ENCODE data around the gene CWF19L2. TPM values are rescaled to one million over a fixed set of nuclear protein-coding genes. Genes with fewer than 3 reads are reported as not detected.
"Not testable (repeated sequence)": the region's sequence is repeated elsewhere in the genome, so short reads cannot be mapped to it uniquely, and the experiment has no call there.

CWF19L2 gene
- total and polyA plus RNA-seq, 7 experiments from 2014 or later: 9.6 to 38.9 (median 22.7) TPM

DNA sequence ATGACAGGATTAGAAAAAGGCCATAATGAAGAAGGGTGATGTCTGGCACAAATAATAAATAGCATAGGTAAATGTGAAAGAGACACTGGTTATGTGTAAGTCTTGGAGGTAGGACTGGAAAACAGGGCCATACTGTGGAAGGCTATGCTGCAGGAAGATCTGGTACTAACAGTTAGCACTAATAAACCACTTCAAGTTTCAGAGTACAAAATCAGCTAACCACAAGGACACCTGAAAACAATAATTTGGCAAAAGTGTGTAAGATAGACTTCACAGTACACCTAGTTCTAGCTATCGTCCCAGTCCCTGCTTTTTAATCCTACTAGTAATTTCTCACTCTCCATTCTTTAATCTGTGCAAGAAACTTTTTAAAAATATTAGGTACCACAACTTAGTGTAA, 44.3 kb downstream of the CWF19L2 start:
- Histone ChIP-seq H3K4me3 (ENCODE audit: low read length) (no peak overlapping the region), H3K27me3 (ENCODE audit: control insufficient read depth in 2 of 2, insufficient read depth in 2 of 2, low read length in 2 of 2) (no peaks in the 10 kb centered on the region), H3K27ac (ENCODE audit: low read depth, low read length) (no peak overlapping the region), H3K36me3 (ENCODE audit: control insufficient read depth in 2 of 3, insufficient read depth in 3 of 3, low read length in 3 of 3) (peaks cover 6 to 45% (median 7%) of the 10 kb centered on the region in 3 experiments), H3K4me1 (ENCODE audit: control insufficient read depth in 2 of 2, insufficient read depth in 2 of 2, low read length in 2 of 2) (no peaks in the 10 kb centered on the region), H3K9me3 (ENCODE audit: control insufficient read depth in 2 of 3, low read length in 3 of 3) (no peaks in the 10 kb centered on the region)
- intact Hi-C loops (cut with micrococcal nuclease): no loop called here
- CTCF ChIA-PET: no interaction called here
- Mint-ChIP-seq H3K27ac (no peak overlapping the region), H3K4me1 (peaks cover 0 to 9% (median 0%) of the 10 kb centered on the region in 7 donors), H3K27me3 (no peaks in the 10 kb centered on the region), H3K36me3 (peaks cover 11 to 78% (median 44%) of the 10 kb centered on the region in 5 donors), H3K4me3 (no peak overlapping the region), H3K9me3 (peaks cover 0 to 1% (median 0%) of the 10 kb centered on the region in 11 donors)
- no peak for DNase-seq
- POLR2A ChIA-PET: no interaction called here
- ATAC-seq: no peak

DNA sequence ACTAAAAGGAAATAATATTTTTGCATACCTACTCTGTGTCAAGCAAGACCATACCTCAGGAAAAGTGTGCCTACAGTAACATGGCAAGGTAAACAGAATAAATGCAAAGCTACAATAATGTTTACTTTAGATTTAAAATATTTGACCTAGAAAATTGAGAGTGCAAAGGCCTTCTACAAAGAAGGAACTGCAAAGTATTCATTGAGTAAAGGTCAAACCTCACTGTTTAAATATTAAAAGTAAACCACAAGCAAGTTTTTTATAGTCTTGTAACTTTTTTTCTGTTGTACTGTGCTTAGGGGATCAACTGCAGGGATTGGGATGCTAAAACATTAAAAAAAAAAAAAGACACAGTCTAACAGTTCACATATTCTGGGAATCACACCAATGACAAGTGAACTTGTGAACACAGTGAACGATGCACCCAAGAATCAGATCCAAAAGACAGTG, 48.8 kb downstream of the CWF19L2 start:
- Histone ChIP-seq H3K27ac (ENCODE audit: low read depth, low read length) (no peak overlapping the region), H3K36me3 (ENCODE audit: control insufficient read depth in 2 of 3, insufficient read depth in 3 of 3, low read length in 3 of 3) (peaks cover 0 to 24% (median 6%) of the 10 kb centered on the region in 3 experiments), H3K27me3 (ENCODE audit: control insufficient read depth in 2 of 2, insufficient read depth in 2 of 2, low read length in 2 of 2) (no peaks in the 10 kb centered on the region), H3K4me1 (ENCODE audit: control insufficient read depth in 2 of 2, insufficient read depth in 2 of 2, low read length in 2 of 2) (no peaks in the 10 kb centered on the region), H3K9me3 (ENCODE audit: control insufficient read depth in 2 of 3, low read length in 3 of 3) (no peaks in the 10 kb centered on the region), H3K4me3 (ENCODE audit: low read length) (no peak overlapping the region)
- H3K27ac Mint-ChIP-seq: no peak overlapping the region
- peaks cover 0 to 8% (median under 1%) of the 10 kb centered on the region in 11 donors for H3K9me3 Mint-ChIP-seq
- peaks cover 0 to 5% (median 0%) of the 10 kb centered on the region in 7 donors for H3K4me1 Mint-ChIP-seq
- POLR2A ChIA-PET: no interaction called here
- CTCF ChIA-PET: interaction anchor here (0.6 kb wide), 1 partner anchor 1247 kb away, joined by 5 read pairs; no protein-coding TSS in a partner anchor
- no peak for ATAC-seq
- no peak overlapping the region for H3K4me3 Mint-ChIP-seq
- peaks cover 21 to 77% (median 59%) of the 10 kb centered on the region in 5 donors for H3K36me3 Mint-ChIP-seq
- no peaks in the 10 kb centered on the region for H3K27me3 Mint-ChIP-seq
- intact Hi-C loops (cut with micrococcal nuclease): no loop called here
- DNase-seq: no peak

DNA sequence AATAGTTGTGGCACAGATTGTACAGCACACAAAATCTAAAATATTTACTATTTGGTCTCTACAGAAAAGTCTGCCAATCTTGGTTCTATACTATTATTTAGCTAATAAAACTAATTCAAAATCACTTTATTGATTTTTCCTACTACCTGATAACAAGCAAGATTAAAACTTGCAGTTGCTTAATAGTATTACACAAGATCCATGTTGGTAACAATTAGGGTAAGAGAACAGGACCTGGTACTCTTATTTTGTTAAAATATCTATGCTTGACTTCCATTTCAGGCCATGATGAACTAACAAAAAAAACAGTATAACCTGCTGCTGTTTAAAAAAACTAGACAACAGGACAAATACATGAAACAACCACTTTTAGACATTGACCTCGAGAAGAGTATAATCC, 52.4 kb downstream of the CWF19L2 start:
- peaks cover 0 to 9% (median 4%) of the 10 kb centered on the region in 7 donors for H3K4me1 Mint-ChIP-seq
- ATAC-seq (no peak), DNase-seq (no peak)
- H3K9me3 Mint-ChIP-seq: peaks cover 2 to 16% (median 9%) of the 10 kb centered on the region in 11 donors
- no peaks in the 10 kb centered on the region for H3K27me3 Mint-ChIP-seq
- ChIA-PET POLR2A (interaction anchor here (0.7 kb wide), 1 partner anchor 101 kb away, joined by 3 read pairs; no protein-coding TSS in a partner anchor), CTCF (no interaction called here)
- no peak overlapping the region for H3K4me3 ChIP-seq (ENCODE audit: low read length)
- H3K27ac ChIP-seq (ENCODE audit: low read depth, low read length): no peak overlapping the region
- H3K27me3 ChIP-seq (ENCODE audit: control insufficient read depth in 2 of 2, insufficient read depth in 2 of 2, low read length in 2 of 2): no peaks in the 10 kb centered on the region
- no peaks in the 10 kb centered on the region for H3K4me1 ChIP-seq (ENCODE audit: control insufficient read depth in 2 of 2, insufficient read depth in 2 of 2, low read length in 2 of 2)
- no peaks in the 10 kb centered on the region for H3K9me3 ChIP-seq (ENCODE audit: control insufficient read depth in 2 of 3, low read length in 3 of 3)
- intact Hi-C loops (cut with micrococcal nuclease): no loop called here
- H3K36me3 ChIP-seq (ENCODE audit: control insufficient read depth in 2 of 3, insufficient read depth in 3 of 3, low read length in 3 of 3): peaks cover 0 to 13% (median 0%) of the 10 kb centered on the region in 3 experiments
- no peak overlapping the region for H3K4me3 Mint-ChIP-seq
- H3K27ac Mint-ChIP-seq: no peak overlapping the region
- peaks cover 26 to 84% (median 70%) of the 10 kb centered on the region in 5 donors for H3K36me3 Mint-ChIP-seq

DNA sequence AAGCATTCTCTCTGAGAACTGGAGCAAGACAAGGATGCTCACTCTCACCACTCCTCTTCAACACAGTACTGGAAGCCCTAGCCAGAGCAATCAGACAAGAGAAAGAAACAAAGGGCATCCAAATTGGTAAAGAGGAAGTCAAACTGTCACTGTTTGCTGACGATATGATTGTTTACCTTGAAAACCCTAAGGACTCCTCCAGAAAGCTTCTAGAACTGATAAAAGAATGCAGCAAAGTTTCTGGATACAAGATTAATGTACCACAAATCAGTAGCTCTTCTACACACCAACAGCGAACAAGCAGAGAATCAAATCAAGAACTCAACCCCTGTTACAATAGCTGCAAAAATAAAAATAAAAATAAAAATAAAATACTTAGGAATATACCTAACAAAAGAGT, 56.5 kb downstream of the CWF19L2 start:
- H3K36me3 Mint-ChIP-seq: peaks cover 43 to 95% (median 82%) of the 10 kb centered on the region in 5 donors
- H3K9me3 ChIP-seq (ENCODE audit: control insufficient read depth in 2 of 3, low read length in 3 of 3); H3K4me3 ChIP-seq (ENCODE audit: low read length); intact Hi-C loops (cut with micrococcal nuclease); H3K27me3 ChIP-seq (ENCODE audit: control insufficient read depth in 2 of 2, insufficient read depth in 2 of 2, low read length in 2 of 2); H3K4me3 Mint-ChIP-seq; POLR2A ChIA-PET; CTCF ChIA-PET; DNase-seq; H3K4me1 ChIP-seq (ENCODE audit: control insufficient read depth in 2 of 2, insufficient read depth in 2 of 2, low read length in 2 of 2); H3K27me3 Mint-ChIP-seq; ATAC-seq; H3K27ac ChIP-seq (ENCODE audit: low read depth, low read length): not testable (repeated sequence)
- peaks cover 0 to 32% (median 12%) of the 10 kb centered on the region in 3 experiments for H3K36me3 ChIP-seq (ENCODE audit: control insufficient read depth in 2 of 3, insufficient read depth in 3 of 3, low read length in 3 of 3)
- peaks cover 0 to 11% (median 5%) of the 10 kb centered on the region in 7 donors for H3K4me1 Mint-ChIP-seq
- peak overlapping the region in 1 of 9 donors; percentile 5 for H3K27ac Mint-ChIP-seq
- H3K9me3 Mint-ChIP-seq: peaks cover 6 to 38% (median 14%) of the 10 kb centered on the region in 11 donors

DNA sequence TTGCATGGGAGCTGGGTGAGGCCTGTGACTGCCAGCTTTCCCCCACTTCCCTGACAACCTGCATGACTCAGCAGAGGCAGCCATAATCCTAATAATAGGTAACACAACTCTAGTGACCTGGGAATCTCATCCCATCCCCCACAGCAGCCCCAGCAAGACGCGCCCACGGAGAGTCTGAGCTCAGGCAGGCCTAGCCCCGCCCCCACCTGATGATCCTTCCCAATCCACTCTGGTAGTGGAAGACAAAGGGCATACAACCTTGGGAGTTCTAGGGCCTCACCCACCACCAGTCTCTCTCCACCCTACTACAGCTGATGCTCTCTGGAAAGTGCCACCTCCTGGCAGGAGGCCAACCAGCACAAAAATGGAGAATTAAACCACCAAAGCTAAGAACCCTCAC, 60.3 kb downstream of the CWF19L2 start:
- Mint-ChIP-seq H3K27ac (no peak overlapping the region), H3K27me3 (no peaks in the 10 kb centered on the region), H3K4me1 (peaks cover 0 to 14% (median 7%) of the 10 kb centered on the region in 7 donors), H3K9me3 (peaks cover 3 to 28% (median 7%) of the 10 kb centered on the region in 11 donors), H3K4me3 (no peak overlapping the region), H3K36me3 (peaks cover 28 to 80% (median 67%) of the 10 kb centered on the region in 5 donors)
- DNase-seq (no peak), ATAC-seq (no peak)
- Histone ChIP-seq H3K9me3 (ENCODE audit: control insufficient read depth in 2 of 3, low read length in 3 of 3) (no peaks in the 10 kb centered on the region), H3K36me3 (ENCODE audit: control insufficient read depth in 2 of 3, insufficient read depth in 3 of 3, low read length in 3 of 3) (peaks cover 0 to 24% (median 12%) of the 10 kb centered on the region in 3 experiments), H3K27me3 (ENCODE audit: control insufficient read depth in 2 of 2, insufficient read depth in 2 of 2, low read length in 2 of 2) (no peaks in the 10 kb centered on the region), H3K4me1 (ENCODE audit: control insufficient read depth in 2 of 2, insufficient read depth in 2 of 2, low read length in 2 of 2) (no peaks in the 10 kb centered on the region), H3K27ac (ENCODE audit: low read depth, low read length) (no peak overlapping the region), H3K4me3 (ENCODE audit: low read length) (no peak overlapping the region)
- ChIA-PET CTCF (no interaction called here), POLR2A (no interaction called here)
- intact Hi-C loops (cut with micrococcal nuclease): no loop called here

DNA sequence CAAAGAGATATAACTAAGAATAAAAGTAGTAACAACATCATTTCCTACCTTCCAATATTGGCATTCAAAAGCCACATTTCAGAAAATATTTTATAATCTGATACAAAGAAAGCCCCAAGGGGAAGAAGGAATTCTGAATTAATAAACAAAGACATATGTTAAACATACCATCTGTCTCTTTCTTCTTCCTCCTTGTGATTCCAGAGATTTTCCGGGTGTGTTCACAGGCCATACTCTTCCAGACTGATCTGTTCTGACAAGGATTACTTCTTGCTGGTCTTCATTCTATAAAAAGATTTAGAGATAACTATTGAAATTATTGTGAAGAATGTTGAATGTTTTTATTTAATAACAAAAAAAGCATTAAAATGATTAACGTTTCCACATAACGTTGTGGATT, 65.0 kb downstream of the CWF19L2 start:
- Mint-ChIP-seq H3K27me3 (no peaks in the 10 kb centered on the region), H3K9me3 (no peaks in the 10 kb centered on the region), H3K4me1 (peaks cover 0 to 15% (median 8%) of the 10 kb centered on the region in 7 donors), H3K4me3 (no peak overlapping the region), H3K27ac (no peak overlapping the region), H3K36me3 (peaks cover 10 to 70% (median 56%) of the 10 kb centered on the region in 5 donors)
- intact Hi-C loops (cut with micrococcal nuclease): no loop called here
- no peaks in the 10 kb centered on the region for H3K9me3 ChIP-seq (ENCODE audit: control insufficient read depth in 2 of 3, low read length in 3 of 3)
- ChIA-PET CTCF (no interaction called here), POLR2A (no interaction called here)
- H3K27ac ChIP-seq (ENCODE audit: low read depth, low read length): no peak overlapping the region
- H3K4me3 ChIP-seq (ENCODE audit: low read length): no peak overlapping the region
- no peaks in the 10 kb centered on the region for H3K27me3 ChIP-seq (ENCODE audit: control insufficient read depth in 2 of 2, insufficient read depth in 2 of 2, low read length in 2 of 2)
- H3K36me3 ChIP-seq (ENCODE audit: control insufficient read depth in 2 of 3, insufficient read depth in 3 of 3, low read length in 3 of 3): peaks cover 0 to 42% (median 0%) of the 10 kb centered on the region in 3 experiments
- H3K4me1 ChIP-seq (ENCODE audit: control insufficient read depth in 2 of 2, insufficient read depth in 2 of 2, low read length in 2 of 2): no peaks in the 10 kb centered on the region
- ATAC-seq (no peak), DNase-seq (no peak)

DNA sequence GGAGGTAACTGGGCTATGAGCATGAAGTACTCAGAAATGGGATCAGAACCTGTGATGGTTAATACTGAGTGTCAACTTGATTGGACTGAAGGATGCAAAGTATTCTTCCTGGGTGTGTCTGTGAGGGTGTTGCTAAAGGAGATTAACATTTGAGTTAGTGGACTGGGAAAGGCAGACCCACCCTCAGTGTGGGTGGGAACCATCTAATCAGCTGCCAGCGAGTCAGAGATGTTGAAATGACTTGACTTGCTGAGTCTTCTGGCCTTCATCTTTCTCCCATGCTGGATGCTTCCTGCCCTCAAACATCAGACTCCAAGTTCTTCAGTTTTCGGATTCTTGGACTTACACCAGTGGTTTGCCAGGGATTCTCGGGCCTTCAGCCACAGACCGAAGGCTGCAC, 66.9 kb downstream of the CWF19L2 start:
- intact Hi-C loops (cut with micrococcal nuclease); H3K27me3 ChIP-seq (ENCODE audit: control insufficient read depth in 2 of 2, insufficient read depth in 2 of 2, low read length in 2 of 2); H3K4me3 ChIP-seq (ENCODE audit: low read length); H3K9me3 ChIP-seq (ENCODE audit: control insufficient read depth in 2 of 3, low read length in 3 of 3); H3K4me1 ChIP-seq (ENCODE audit: control insufficient read depth in 2 of 2, insufficient read depth in 2 of 2, low read length in 2 of 2); H3K27ac Mint-ChIP-seq; H3K9me3 Mint-ChIP-seq; H3K27ac ChIP-seq (ENCODE audit: low read depth, low read length); H3K27me3 Mint-ChIP-seq; POLR2A ChIA-PET; DNase-seq; CTCF ChIA-PET; ATAC-seq; H3K4me3 Mint-ChIP-seq: not testable (repeated sequence)
- H3K36me3 ChIP-seq (ENCODE audit: control insufficient read depth in 2 of 3, insufficient read depth in 3 of 3, low read length in 3 of 3): peaks cover 0 to 37% (median 0%) of the 10 kb centered on the region in 3 experiments
- Mint-ChIP-seq H3K36me3 (peaks cover 10 to 69% (median 59%) of the 10 kb centered on the region in 5 donors), H3K4me1 (peaks cover 0 to 31% (median 18%) of the 10 kb centered on the region in 7 donors)

Data from naive thymus-derived CD4-positive, alpha-beta T cell (primary cell).